Stimulated activated naive CD8-positive, alpha-beta T cell treated with anti-CD3 and anti-CD28 coated beads, Interleukin-15, amount 100 ng/mL, for 72 hours (primary cell): ENCODE measurements around the gene SRM.
"Not testable (repeated sequence)": the region's sequence is repeated elsewhere in the genome, so short reads cannot be mapped to it uniquely, and the experiment has no call there.

Experiments
- ATAC-seq: fragments of 150-1000 bp; cut with Tn5 transposase; 2 replicates; pipeline ENCODE4 v1.10.0; 2021; ENCODE audit warnings: mild to moderate bottlenecking, moderate library complexity
- DNase-seq, 2 donors: peaks; one replicate each; pipeline ENCODE4 v3.0.0; 2021 to 2022
- H3K27ac Mint-ChIP-seq, 2 donors: one replicate each; pipeline ENCODE4 v1.8.0; 2022; ENCODE audit warnings: mild to moderate bottlenecking in 2 of 2, mixed read lengths in 2 of 2, moderate library complexity in 2 of 2
- H3K27me3 Mint-ChIP-seq: one replicate; pipeline ENCODE4 v1.8.0; 2022; ENCODE audit warnings: mixed read lengths
- H3K4me1 Mint-ChIP-seq: one replicate; pipeline ENCODE4 v1.8.0; 2022; ENCODE audit warnings: mild to moderate bottlenecking, mixed read lengths
- H3K4me3 Mint-ChIP-seq, 2 donors: one replicate each; pipeline ENCODE4 v1.8.0; 2022; ENCODE audit warnings: mild to moderate bottlenecking in 2 of 2, mixed read lengths in 2 of 2, moderate library complexity in 1 of 2
- H3K9me3 Mint-ChIP-seq, 2 donors: one replicate each; pipeline ENCODE4 v1.8.0; 2022; ENCODE audit warnings: mixed read lengths in 2 of 2

SRM gene

GRCh38 chr1:11071463-11072215 is 11.8 kb upstream of the SRM start:
- no peaks in the 10 kb centered on the region for H3K9me3 Mint-ChIP-seq
- H3K27me3 Mint-ChIP-seq = no peaks in the 10 kb centered on the region
- peak overlapping the region; percentile 44 to 61 for H3K27ac Mint-ChIP-seq

GRCh38 chr1:11070876-11071275 is 11.1 kb upstream of the SRM start:
- no peak for DNase-seq
- Mint-ChIP-seq H3K27me3 (no peaks in the 10 kb centered on the region), H3K9me3 (no peaks in the 10 kb centered on the region), H3K4me1 (peaks cover 38% of the 10 kb centered on the region), H3K27ac (peak overlapping the region in 1 of 2 donors; percentile 44), H3K4me3 (no peak overlapping the region)
- ATAC-seq = no peak

More at GRCh38 chr1:11071463-11072215, 11.8 kb upstream of the SRM start:
- no peak for ATAC-seq
- DNase-seq = no peak
- peaks cover 38% of the 10 kb centered on the region for H3K4me1 Mint-ChIP-seq
- no peak overlapping the region for H3K4me3 Mint-ChIP-seq

- Mint-ChIP-seq H3K4me3 (no peak overlapping the region), H3K4me1 (peaks cover 41% of the 10 kb centered on the region), H3K27me3 (no peaks in the 10 kb centered on the region), H3K27ac (peak overlapping the region; percentile 86 to 87), H3K9me3 (no peaks in the 10 kb centered on the region)
- DNase-seq = no peak
- ATAC-seq = no peak
These were observed 9.0 kb upstream of the SRM start for GRCh38 chr1:11068600-11069473.

- Mint-ChIP-seq H3K27me3 (no peaks in the 10 kb centered on the region), H3K27ac (peak overlapping the region in 1 of 2 donors; percentile 87), H3K9me3 (no peaks in the 10 kb centered on the region), H3K4me1 (peaks cover 50% of the 10 kb centered on the region), H3K4me3 (no peak overlapping the region)
- DNase-seq = no peak
- ATAC-seq = no peak
These were observed 8.1 kb upstream of the SRM start for GRCh38 chr1:11067716-11068599.

GRCh38 chr1:11065796-11066195 is 6.0 kb upstream of the SRM start:
- no peak for ATAC-seq
- Mint-ChIP-seq H3K4me1 (peaks cover 60% of the 10 kb centered on the region), H3K4me3 (no peak overlapping the region), H3K9me3 (no peaks in the 10 kb centered on the region), H3K27me3 (no peaks in the 10 kb centered on the region), H3K27ac (no peak overlapping the region)
- DNase-seq = no peak

- ATAC-seq (no peak), DNase-seq (no peak)
- Mint-ChIP-seq H3K27me3 (no peaks in the 10 kb centered on the region), H3K9me3 (no peaks in the 10 kb centered on the region), H3K27ac (no peak overlapping the region), H3K4me1 (peaks cover 54% of the 10 kb centered on the region), H3K4me3 (no peak overlapping the region)
These were observed 5.1 kb upstream of the SRM start for GRCh38 chr1:11064942-11065341.

- not testable (repeated sequence) for H3K27ac Mint-ChIP-seq, H3K27me3 Mint-ChIP-seq, H3K4me3 Mint-ChIP-seq, DNase-seq, H3K9me3 Mint-ChIP-seq, ATAC-seq
- H3K4me1 Mint-ChIP-seq = peaks cover 48% of the 10 kb centered on the region
These were observed 4.2 kb upstream of the SRM start for GRCh38 chr1:11063937-11064537.

GRCh38 chr1:11062965-11063401 is 3.2 kb upstream of the SRM start:
- H3K27me3 Mint-ChIP-seq = no peaks in the 10 kb centered on the region
- peak overlapping the region; percentile 53 to 58 for H3K4me3 Mint-ChIP-seq
- peaks cover 49% of the 10 kb centered on the region for H3K4me1 Mint-ChIP-seq
- no peaks in the 10 kb centered on the region for H3K9me3 Mint-ChIP-seq
- peak; percentile 56 for ATAC-seq
- H3K27ac Mint-ChIP-seq = peak overlapping the region; percentile 43 to 71
- peak; percentile 58 to 77 for DNase-seq

GRCh38 chr1:11061652-11062365 is 2.0 kb upstream of the SRM start:
- no peaks in the 10 kb centered on the region for H3K9me3 Mint-ChIP-seq
- ATAC-seq = no peak
- peak overlapping the region; percentile 53 to 94 for H3K4me3 Mint-ChIP-seq

GRCh38 chr1:11059155-11059967 is 457 bp downstream of the SRM start:
- Mint-ChIP-seq H3K4me1 (peaks cover 71% of the 10 kb centered on the region), H3K27ac (peak overlapping the region; percentile 97), H3K9me3 (no peaks in the 10 kb centered on the region), H3K27me3 (no peaks in the 10 kb centered on the region), H3K4me3 (peak overlapping the region; percentile 96 to 97)
- DNase-seq = peak in 1 of 2 donors; percentile 48
- peak; percentile 38 for ATAC-seq

More at GRCh38 chr1:11061652-11062365, 2.0 kb upstream of the SRM start:
- H3K27me3 Mint-ChIP-seq = no peaks in the 10 kb centered on the region
- peaks cover 61% of the 10 kb centered on the region for H3K4me1 Mint-ChIP-seq
- peak overlapping the region; percentile 46 to 80 for H3K27ac Mint-ChIP-seq
- no peak for DNase-seq

GRCh38 chr1:11058595-11059154 is 1.1 kb downstream of the SRM start:
- Mint-ChIP-seq H3K9me3 (no peaks in the 10 kb centered on the region), H3K27ac (peak overlapping the region; percentile 97), H3K27me3 (no peaks in the 10 kb centered on the region), H3K4me3 (peak overlapping the region; percentile 96 to 97), H3K4me1 (peaks cover 73% of the 10 kb centered on the region)
- ATAC-seq = no peak
- no peak for DNase-seq

GRCh38 chr1:11058026-11058425 is 1.8 kb downstream of the SRM start:
- no peaks in the 10 kb centered on the region for H3K9me3 Mint-ChIP-seq
- DNase-seq (no peak), ATAC-seq (no peak)
- H3K27ac Mint-ChIP-seq = peak overlapping the region in 1 of 2 donors; percentile 85
- no peaks in the 10 kb centered on the region for H3K27me3 Mint-ChIP-seq
- H3K4me3 Mint-ChIP-seq = peak overlapping the region; percentile 96 to 97
- H3K4me1 Mint-ChIP-seq = peaks cover 70% of the 10 kb centered on the region

GRCh38 chr1:11057477-11057876 is 2.3 kb downstream of the SRM start:
- Mint-ChIP-seq H3K27ac (peak overlapping the region in 1 of 2 donors; percentile 10), H3K9me3 (no peaks in the 10 kb centered on the region), H3K27me3 (no peaks in the 10 kb centered on the region), H3K4me1 (peaks cover 70% of the 10 kb centered on the region), H3K4me3 (peak overlapping the region; percentile 33 to 40)
- DNase-seq (no peak), ATAC-seq (no peak)
